Measurements from ENCODE around the gene PEAK1. TPM values are rescaled to one million over a fixed set of nuclear protein-coding genes. Genes with fewer than 3 reads are reported as not detected.

Gene PEAK1
- total and polyA plus RNA-seq, 2 donors (not counting 1 experiment from before 2014, with no cell fraction given): 61.0 to 91.8 TPM

- H4K20me1 ChIP-seq (ENCODE audit: control insufficient read depth, extremely low read depth, insufficient read depth, low read length): no peaks in the 10 kb centered on the region
- H3K4me1 ChIP-seq (ENCODE audit: control insufficient read depth, extremely low read depth, insufficient read depth, low read length): peaks cover 3% of the 10 kb centered on the region
- no peak overlapping the region for H3K9ac ChIP-seq (ENCODE audit: insufficient read depth, low read length)
- no peaks in the 10 kb centered on the region for H3K9me3 ChIP-seq (ENCODE audit: control insufficient read depth, insufficient read depth, low read depth, low read length)
- H3K79me2 ChIP-seq (ENCODE audit: control insufficient read depth, insufficient read depth, low read length): no peaks in the 10 kb centered on the region
- H2AFZ ChIP-seq (ENCODE audit: low read length): no peak overlapping the region
- no peaks in the 10 kb centered on the region for H3K36me3 ChIP-seq (ENCODE audit: control insufficient read depth, insufficient read depth, low read length)
- TF ChIP-seq CTCF (conservative IDR thresholded peaks at IDR 0.05 in 1 of 2, IDR thresholded peaks at IDR 0.05 in 1 of 2; ENCODE audit: low read depth in 1 of 2, low read length in 2 of 2) (peak; percentile 83 to 86), EZH2 (IDR thresholded peaks at IDR 0.05; ENCODE audit: low read length, missing control alignments) (no peak)
- no peak overlapping the region for H3K27ac ChIP-seq (ENCODE audit: insufficient read depth, low read length)
- no peaks in the 10 kb centered on the region for H3K27me3 ChIP-seq (ENCODE audit: control insufficient read depth, insufficient read depth, low read length)
- no peak overlapping the region for H3K4me3 ChIP-seq (replicated peaks in 1 of 4; ENCODE audit: control extremely low read depth in 1 of 4, insufficient read depth in 1 of 4, low read depth in 3 of 4, low read length in 4 of 4)
- H3K4me2 ChIP-seq (ENCODE audit: extremely low read depth, insufficient read depth, low read length): no peak overlapping the region
- peak; percentile 68 to 87 for DNase-seq (ENCODE audit: low read depth in 2 of 2)
These were observed 301.0 kb downstream of the PEAK1 start for GRCh38 chr15:77118882-77119321.

DNA sequence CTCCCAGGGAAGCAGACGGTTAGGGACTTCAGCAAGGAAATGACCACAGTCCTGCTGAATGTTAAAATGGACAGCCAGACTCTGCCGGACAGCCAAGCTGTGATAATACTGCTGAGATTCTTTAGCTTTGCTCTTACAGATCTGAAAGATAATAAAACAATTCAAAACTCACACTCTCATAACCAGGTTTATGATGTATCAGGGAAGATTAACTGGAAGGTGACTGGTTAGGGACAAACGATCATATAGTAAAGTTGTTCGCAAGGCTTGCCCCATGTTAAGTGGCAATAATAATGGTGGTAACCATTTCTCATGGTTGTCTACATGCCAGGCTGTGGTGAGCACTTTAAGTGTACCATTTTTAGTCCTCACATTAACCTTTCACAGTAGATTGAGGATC, 304.7 kb downstream of the PEAK1 start:
- H3K9me3 ChIP-seq (ENCODE audit: control insufficient read depth, insufficient read depth, low read depth, low read length): no peaks in the 10 kb centered on the region
- H3K36me3 ChIP-seq (ENCODE audit: control insufficient read depth, insufficient read depth, low read length): peaks cover 3% of the 10 kb centered on the region
- no peaks in the 10 kb centered on the region for H4K20me1 ChIP-seq (ENCODE audit: control insufficient read depth, extremely low read depth, insufficient read depth, low read length)
- no peak overlapping the region for H2AFZ ChIP-seq (ENCODE audit: low read length)
- no peak for DNase-seq (ENCODE audit: low read depth in 2 of 2)
- no peak overlapping the region for H3K27ac ChIP-seq (ENCODE audit: insufficient read depth, low read length)
- H3K9ac ChIP-seq (ENCODE audit: insufficient read depth, low read length): no peak overlapping the region
- no peak for TF ChIP-seq CTCF (conservative IDR thresholded peaks at IDR 0.05 in 1 of 2, IDR thresholded peaks at IDR 0.05 in 1 of 2; ENCODE audit: low read depth in 1 of 2, low read length in 2 of 2)
- TF ChIP-seq EZH2 (IDR thresholded peaks at IDR 0.05; ENCODE audit: low read length, missing control alignments): no peak
- H3K4me1 ChIP-seq (ENCODE audit: control insufficient read depth, extremely low read depth, insufficient read depth, low read length): peaks cover 6% of the 10 kb centered on the region
- no peaks in the 10 kb centered on the region for H3K79me2 ChIP-seq (ENCODE audit: control insufficient read depth, insufficient read depth, low read length)
- H3K4me3 ChIP-seq (replicated peaks in 1 of 4; ENCODE audit: control extremely low read depth in 1 of 4, insufficient read depth in 1 of 4, low read depth in 3 of 4, low read length in 4 of 4): no peak overlapping the region
- H3K27me3 ChIP-seq (ENCODE audit: control insufficient read depth, insufficient read depth, low read length): no peaks in the 10 kb centered on the region
- no peak overlapping the region for H3K4me2 ChIP-seq (ENCODE audit: extremely low read depth, insufficient read depth, low read length)

DNA sequence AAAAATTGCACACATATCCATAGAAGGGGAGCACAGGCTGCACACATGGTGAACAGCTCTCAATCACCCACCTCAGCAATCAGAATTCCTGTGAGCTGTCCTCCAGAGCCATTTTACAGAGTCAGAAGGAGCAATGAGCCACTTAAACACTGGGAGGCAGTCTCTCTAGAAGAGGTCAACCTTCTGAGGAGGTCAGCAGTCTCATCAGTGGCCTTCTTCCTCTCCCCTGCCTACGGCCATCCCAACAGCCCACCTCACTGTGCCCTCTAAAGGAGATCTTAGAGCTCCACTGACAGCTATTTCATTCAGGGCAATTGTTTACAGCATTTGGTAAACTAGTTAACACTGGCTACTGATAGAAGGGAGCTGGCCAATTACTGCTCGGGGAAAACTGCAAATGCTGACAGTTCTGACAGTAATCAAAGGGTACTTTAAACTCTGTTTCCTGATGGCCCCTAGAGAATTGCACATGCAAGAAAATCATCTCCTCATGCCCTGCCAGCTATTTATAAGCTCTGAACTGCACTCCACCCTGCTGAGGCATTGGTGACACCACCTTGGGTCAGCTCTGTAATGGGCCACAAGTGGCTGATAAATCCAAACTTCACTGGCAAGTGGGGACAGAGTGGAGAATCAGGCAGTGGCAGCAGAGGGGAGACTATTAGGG, 306.9 kb downstream of the PEAK1 start:
- H4K20me1 ChIP-seq (ENCODE audit: control insufficient read depth, extremely low read depth, insufficient read depth, low read length): no peaks in the 10 kb centered on the region
- TF ChIP-seq CTCF (conservative IDR thresholded peaks at IDR 0.05 in 1 of 2, IDR thresholded peaks at IDR 0.05 in 1 of 2; ENCODE audit: low read depth in 1 of 2, low read length in 2 of 2): no peak
- no peak for TF ChIP-seq EZH2 (IDR thresholded peaks at IDR 0.05; ENCODE audit: low read length, missing control alignments)
- H3K9me3 ChIP-seq (ENCODE audit: control insufficient read depth, insufficient read depth, low read depth, low read length): no peaks in the 10 kb centered on the region
- H2AFZ ChIP-seq (ENCODE audit: low read length): no peak overlapping the region
- H3K9ac ChIP-seq (ENCODE audit: insufficient read depth, low read length): no peak overlapping the region
- no peak overlapping the region for H3K4me3 ChIP-seq (replicated peaks in 1 of 4; ENCODE audit: control extremely low read depth in 1 of 4, insufficient read depth in 1 of 4, low read depth in 3 of 4, low read length in 4 of 4)
- no peak for DNase-seq (ENCODE audit: low read depth in 2 of 2)
- H3K27ac ChIP-seq (ENCODE audit: insufficient read depth, low read length): no peak overlapping the region
- H3K79me2 ChIP-seq (ENCODE audit: control insufficient read depth, insufficient read depth, low read length): no peaks in the 10 kb centered on the region
- H3K4me1 ChIP-seq (ENCODE audit: control insufficient read depth, extremely low read depth, insufficient read depth, low read length): peaks cover 3% of the 10 kb centered on the region
- H3K36me3 ChIP-seq (ENCODE audit: control insufficient read depth, insufficient read depth, low read length): peaks cover 5% of the 10 kb centered on the region
- H3K27me3 ChIP-seq (ENCODE audit: control insufficient read depth, insufficient read depth, low read length): no peaks in the 10 kb centered on the region
- no peak overlapping the region for H3K4me2 ChIP-seq (ENCODE audit: extremely low read depth, insufficient read depth, low read length)

Measured in fibroblast of lung (primary cell).